H9 (cell line): Measurements from ENCODE around the gene F3. TPM values are rescaled to one million over a fixed set of nuclear protein-coding genes. Genes with fewer than 3 reads are reported as not detected.
"Not testable (repeated sequence)": the region's sequence is repeated elsewhere in the genome, so short reads cannot be mapped to it uniquely, and the experiment has no call there.

Source experiments
- DNase-seq: peaks from one replicate; pipeline ENCODE4 v3.0.0-alpha.2; 2017
- H2AFZ ChIP-seq: one replicate; pipeline ENCODE4 v1.6.1; 2013; ENCODE audit warnings: mild to moderate bottlenecking, low read length, control low read depth, moderate library complexity
- H2AK5ac ChIP-seq: 2 replicates; pipeline ENCODE4 v1.6.1; 2013; ENCODE audit warnings: low read length, control low read depth, mixed read lengths; ENCODE audit not compliant: insufficient read length
- H2BK120ac ChIP-seq: one replicate; pipeline ENCODE4 v1.6.1; 2013; ENCODE audit warnings: low read depth, mild to moderate bottlenecking, low read length, control low read depth, inconsistent platforms; ENCODE audit not compliant: poor library complexity, severe bottlenecking
- H2BK12ac ChIP-seq: 2 replicates; pipeline ENCODE4 v1.6.1; 2013; ENCODE audit warnings: low read length, control low read depth, mixed read lengths, low read depth; ENCODE audit not compliant: insufficient read length
- H2BK15ac ChIP-seq: 2 replicates; pipeline ENCODE4 v1.6.1; 2013; ENCODE audit warnings: low read depth, low read length, control low read depth
- H2BK20ac ChIP-seq: one replicate; pipeline ENCODE4 v1.6.1; 2013; ENCODE audit warnings: low read depth, mild to moderate bottlenecking, low read length, control low read depth, inconsistent platforms; ENCODE audit not compliant: poor library complexity, severe bottlenecking
- H2BK5ac ChIP-seq: 2 replicates; pipeline ENCODE4 v1.6.1; 2013; ENCODE audit warnings: low read length, control low read depth, mixed read lengths; ENCODE audit not compliant: insufficient read length
- H3K14ac ChIP-seq: 2 replicates; pipeline ENCODE4 v1.6.1; 2013; ENCODE audit warnings: low read length, control low read depth; ENCODE audit not compliant: insufficient read depth
- H3K18ac ChIP-seq: 2 replicates; pipeline ENCODE4 v1.6.1; 2013; ENCODE audit warnings: low read depth, mild to moderate bottlenecking, mixed read lengths, low read length, control low read depth; ENCODE audit not compliant: insufficient read length
- H3K23ac ChIP-seq: 2 replicates; pipeline ENCODE4 v1.6.1; 2013; ENCODE audit warnings: low read length, control low read depth, mixed read lengths, low read depth; ENCODE audit not compliant: insufficient read length
- H3K23me2 ChIP-seq: 2 replicates; pipeline ENCODE4 v1.6.1; 2013; ENCODE audit warnings: low read depth, mild to moderate bottlenecking, mixed read lengths, low read length, control low read depth; ENCODE audit not compliant: insufficient read length, poor library complexity, severe bottlenecking
- H3K27ac ChIP-seq: 2 replicates; pipeline ENCODE4 v1.5.1; 2013; ENCODE audit warnings: low read length, control low read depth, mixed read lengths, low read depth; ENCODE audit not compliant: insufficient read length
- H3K27me3 ChIP-seq: 2 replicates; pipeline ENCODE4 v1.6.1; 2013; ENCODE audit warnings: low read length, control low read depth, inconsistent platforms; ENCODE audit not compliant: insufficient read depth
- H3K4ac ChIP-seq: 2 replicates; pipeline ENCODE4 v1.6.1; 2013; ENCODE audit warnings: low read depth, mild to moderate bottlenecking, control low read depth, inconsistent platforms, low read length, moderate library complexity
- H3K4me1 ChIP-seq: 2 replicates; pipeline ENCODE4 v1.6.1; 2013; ENCODE audit warnings: low read length, control low read depth, inconsistent platforms; ENCODE audit not compliant: insufficient read depth
- H3K4me2 ChIP-seq: 2 replicates; pipeline ENCODE4 v1.6.1; 2013; ENCODE audit warnings: low read length, control low read depth, mixed read lengths; ENCODE audit not compliant: insufficient read length, insufficient read depth
- H3K56ac ChIP-seq: 2 replicates; pipeline ENCODE4 v1.6.1; 2013; ENCODE audit warnings: low read depth, mild to moderate bottlenecking, mixed read lengths, low read length, control low read depth; ENCODE audit not compliant: insufficient read length
- H3K79me1 ChIP-seq: 2 replicates; pipeline ENCODE4 v1.6.1; 2013; ENCODE audit warnings: low read depth, mild to moderate bottlenecking, moderate library complexity, low read length, control low read depth, inconsistent platforms; ENCODE audit not compliant: insufficient read depth, poor library complexity, severe bottlenecking
- H3K79me2 ChIP-seq: 2 replicates; pipeline ENCODE4 v1.6.1; 2013; ENCODE audit warnings: low read length, control low read depth, inconsistent platforms; ENCODE audit not compliant: insufficient read depth
- H3K9ac ChIP-seq: 2 replicates; pipeline ENCODE4 v1.6.1; 2013; ENCODE audit warnings: low read length, control low read depth, mixed read lengths; ENCODE audit not compliant: insufficient read length; ENCODE audit errors: extremely low read depth
- H3K9me3 ChIP-seq: one replicate; pipeline ENCODE4 v1.6.1; 2013; ENCODE audit warnings: low read depth, low read length, inconsistent platforms; ENCODE audit not compliant: control insufficient read depth
- H3T11ph ChIP-seq: one replicate; pipeline ENCODE4 v1.6.1; 2013; ENCODE audit warnings: mild to moderate bottlenecking, low read length, control low read depth, inconsistent platforms
- H4K20me1 ChIP-seq: one replicate; pipeline ENCODE4 v1.6.1; 2013; ENCODE audit not compliant: control insufficient read depth, insufficient read length, insufficient read depth
- H4K5ac ChIP-seq: 2 replicates; pipeline ENCODE4 v1.6.1; 2013; ENCODE audit warnings: low read depth, mild to moderate bottlenecking, mixed read lengths, low read length, control low read depth; ENCODE audit not compliant: insufficient read length
- H4K8ac ChIP-seq: replicated peaks from 2 replicates; pipeline ENCODE4 v1.6.1; 2013; ENCODE audit warnings: low read length, control low read depth, mixed read lengths, low read depth; ENCODE audit not compliant: insufficient read length
- H4K91ac ChIP-seq: 2 replicates; pipeline ENCODE4 v1.6.1; 2013; ENCODE audit warnings: low read depth, mild to moderate bottlenecking, moderate library complexity, mixed read lengths, low read length, control low read depth; ENCODE audit not compliant: insufficient read length
- H3K27ac Mint-ChIP-seq, 3 experiments: 2 replicates in 2 of 3; 3 replicates in 1 of 3; pipeline ENCODE4 v1.8.0; 2020 to 2021; ENCODE audit warnings: mixed read lengths in 3 of 3, mild to moderate bottlenecking in 1 of 3, moderate library complexity in 1 of 3
- H3K27me3 Mint-ChIP-seq: 2 replicates; pipeline ENCODE4 v1.8.0; 2021; ENCODE audit warnings: low read depth, mild to moderate bottlenecking, moderate library complexity, mixed read lengths
- H3K36me3 Mint-ChIP-seq, 3 experiments: 2 replicates in 2 of 3; 3 replicates in 1 of 3; pipeline ENCODE4 v1.8.0; 2020 to 2021; ENCODE audit warnings: low read depth in 3 of 3, mixed read lengths in 3 of 3; ENCODE audit not compliant: insufficient read depth in 1 of 3
- H3K4me1 Mint-ChIP-seq, 2 experiments: 2 replicates each; pipeline ENCODE4 v1.8.0; 2020; ENCODE audit warnings: mixed read lengths in 2 of 2
- H3K4me3 Mint-ChIP-seq, 2 experiments: 2 replicates in 1 of 2; 3 replicates in 1 of 2; pipeline ENCODE4 v1.8.0; 2020 to 2021; ENCODE audit warnings: mild to moderate bottlenecking in 2 of 2, mixed read lengths in 2 of 2, moderate library complexity in 1 of 2
- H3K9me3 Mint-ChIP-seq, 2 experiments: 2 replicates in 1 of 2; 3 replicates in 1 of 2; pipeline ENCODE4 v1.8.0; 2020; ENCODE audit warnings: mild to moderate bottlenecking in 2 of 2, mixed read lengths in 2 of 2, moderate library complexity in 1 of 2
- WGBS: extraction: QIAGEN DNeasy Blood & Tissue Kit; methylation state at CpG from one replicate; pipeline ENCODE4 v1.1.7; 2013; ENCODE audit warnings: missing lambda C conversion rate, low lambda C conversion rate, mixed read lengths; ENCODE audit not compliant: insufficient read length; ENCODE audit errors: extremely low coverage; 5-methylcytosine and 5-hydroxymethylcytosine counted together
- total RNA-seq: library from RNA; stranded (reverse); gene quantifications from 2 replicates; pipeline ENCODE4 v1.2.1, GENCODE V29; 2021
- TF ChIP-seq, protein P1 (sequence below): fragments of 200-600 bp; sonication (generic); conservative IDR thresholded peaks from 3 replicates; pipeline ENCODE4 v1.8.0; 2021; ENCODE audit warnings: antibody characterized with exemption, mild to moderate bottlenecking

The F3 gene
- total RNA-seq, 1 experiment from 2014 or later = 21.7 TPM

DNA sequence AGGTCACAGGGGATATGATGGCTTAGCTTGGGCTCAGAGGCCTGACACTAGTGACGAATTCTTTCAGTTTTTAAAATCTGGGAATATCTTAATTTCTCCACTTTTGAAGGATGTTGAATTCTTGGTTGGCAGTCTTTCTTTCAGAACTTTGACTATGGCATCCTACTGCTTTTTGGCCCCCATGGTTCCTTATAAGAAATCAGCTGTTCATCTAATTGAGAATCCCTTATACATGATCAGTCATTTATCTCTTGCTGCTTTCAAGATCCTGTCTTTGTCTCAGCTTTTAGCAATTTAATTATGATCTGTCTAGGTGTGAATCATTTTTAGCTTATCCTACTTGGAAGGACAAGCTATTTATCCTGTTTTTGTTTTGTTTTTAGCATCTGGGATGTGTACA, 31.2 kb upstream of the F3 start:
- Histone ChIP-seq H4K5ac (no peak overlapping the region), H3K23me2 (no peaks in the 10 kb centered on the region), H3K27ac (no peak overlapping the region), H3T11ph (no peak overlapping the region), H3K27me3 (no peaks in the 10 kb centered on the region), H2AFZ (no peak overlapping the region), H4K8ac (no peak overlapping the region), H4K20me1 (no peaks in the 10 kb centered on the region), H2BK120ac (no peak overlapping the region), H3K18ac (no peak overlapping the region), H3K14ac (no peak overlapping the region), H3K4me2 (no peak overlapping the region), H2BK15ac (no peak overlapping the region), H2BK12ac (no peak overlapping the region), H3K79me2 (no peaks in the 10 kb centered on the region), H2BK5ac (no peak overlapping the region), H3K9ac (no peak overlapping the region), H3K9me3 (no peaks in the 10 kb centered on the region), H3K79me1 (no peaks in the 10 kb centered on the region), H3K23ac (no peak overlapping the region), H3K4ac (no peak overlapping the region), H2BK20ac (no peak overlapping the region), H2AK5ac (no peak overlapping the region), H3K56ac (no peak overlapping the region), H4K91ac (no peak overlapping the region), H3K4me1 (no peaks in the 10 kb centered on the region)
- Mint-ChIP-seq H3K27ac (no peak overlapping the region), H3K4me1 (peaks cover 4 to 7% of the 10 kb centered on the region in 2 experiments; a peak in 3 of 4 replicates), H3K27me3 (peaks cover 8% of the 10 kb centered on the region; the same call in 1 of the 2 replicates), H3K4me3 (no peak overlapping the region), H3K9me3 (peaks cover 32 to 42% of the 10 kb centered on the region in 2 experiments), H3K36me3 (peaks cover 14 to 45% (median 23%) of the 10 kb centered on the region in 3 experiments)
- DNase-seq = no peak
- TF ChIP-seq, protein P1, sequence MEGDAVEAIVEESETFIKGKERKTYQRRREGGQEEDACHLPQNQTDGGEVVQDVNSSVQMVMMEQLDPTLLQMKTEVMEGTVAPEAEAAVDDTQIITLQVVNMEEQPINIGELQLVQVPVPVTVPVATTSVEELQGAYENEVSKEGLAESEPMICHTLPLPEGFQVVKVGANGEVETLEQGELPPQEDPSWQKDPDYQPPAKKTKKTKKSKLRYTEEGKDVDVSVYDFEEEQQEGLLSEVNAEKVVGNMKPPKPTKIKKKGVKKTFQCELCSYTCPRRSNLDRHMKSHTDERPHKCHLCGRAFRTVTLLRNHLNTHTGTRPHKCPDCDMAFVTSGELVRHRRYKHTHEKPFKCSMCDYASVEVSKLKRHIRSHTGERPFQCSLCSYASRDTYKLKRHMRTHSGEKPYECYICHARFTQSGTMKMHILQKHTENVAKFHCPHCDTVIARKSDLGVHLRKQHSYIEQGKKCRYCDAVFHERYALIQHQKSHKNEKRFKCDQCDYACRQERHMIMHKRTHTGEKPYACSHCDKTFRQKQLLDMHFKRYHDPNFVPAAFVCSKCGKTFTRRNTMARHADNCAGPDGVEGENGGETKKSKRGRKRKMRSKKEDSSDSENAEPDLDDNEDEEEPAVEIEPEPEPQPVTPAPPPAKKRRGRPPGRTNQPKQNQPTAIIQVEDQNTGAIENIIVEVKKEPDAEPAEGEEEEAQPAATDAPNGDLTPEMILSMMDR = no peak
- no CpG with 5 or more reads among the region's 1 CpG for WGBS

DNA sequence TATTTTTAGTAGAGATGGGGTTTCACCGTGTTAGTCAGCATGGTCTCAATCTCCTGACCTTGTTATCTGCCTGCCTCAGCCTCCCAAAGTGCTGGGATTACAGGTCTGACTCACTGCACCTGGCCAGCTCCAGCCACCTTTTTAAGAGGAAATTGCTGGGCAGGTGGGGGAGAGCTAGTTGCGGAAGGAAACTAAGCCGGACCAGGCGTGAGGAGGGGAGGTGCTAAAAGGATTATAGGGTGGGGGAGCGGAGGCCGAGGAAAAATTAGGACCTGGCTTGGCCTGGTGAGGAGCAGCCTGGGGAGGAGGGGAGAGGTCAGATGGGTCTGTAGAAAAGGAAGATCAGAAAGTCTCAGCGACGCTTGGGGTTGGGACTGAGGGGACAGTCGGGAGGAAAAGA, 29.4 kb upstream of the F3 start:
- DNase-seq, H3T11ph ChIP-seq, H3K4me1 Mint-ChIP-seq, H3K23me2 ChIP-seq, H3K79me1 ChIP-seq, H4K91ac ChIP-seq, H4K5ac ChIP-seq, H3K23ac ChIP-seq, H3K4me2 ChIP-seq, H3K27me3 ChIP-seq, H3K9me3 ChIP-seq, H2BK12ac ChIP-seq, H3K56ac ChIP-seq, H2BK20ac ChIP-seq, H3K27ac Mint-ChIP-seq, H3K9ac ChIP-seq, H3K14ac ChIP-seq, H3K27ac ChIP-seq, H3K4ac ChIP-seq, H4K8ac ChIP-seq, H2BK120ac ChIP-seq, H2AFZ ChIP-seq, H2AK5ac ChIP-seq, H3K4me1 ChIP-seq, H2BK15ac ChIP-seq, H4K20me1 ChIP-seq, H3K4me3 Mint-ChIP-seq, H3K18ac ChIP-seq, H2BK5ac ChIP-seq, H3K27me3 Mint-ChIP-seq, H3K79me2 ChIP-seq: not testable (repeated sequence)
- no CpG with 5 or more reads among the region's 9 CpGs for WGBS
- H3K36me3 Mint-ChIP-seq = peaks cover 6 to 31% (median 17%) of the 10 kb centered on the region in 3 experiments
- peaks cover 21 to 31% of the 10 kb centered on the region in 2 experiments for H3K9me3 Mint-ChIP-seq
